Transverse colon (tissue), 4 donors: ENCODE data around the gene SERPINA1. TPM values are rescaled to one million over a fixed set of nuclear protein-coding genes. Genes with fewer than 3 reads are reported as not detected.

Experiments
- DNase-seq: peaks from one replicate; pipeline ENCODE4 v3.0.0-alpha.2; 2019
- H3K27ac ChIP-seq, 4 donors: fragments of 200-600 bp; sonication (generic); 2 replicates each; pipeline ENCODE4 v1.5.1; 2016 to 2018; ENCODE audit warnings: inconsistent platforms in 4 of 4
- H3K27me3 ChIP-seq: fragments of 200-600 bp; sonication (generic); 2 replicates; pipeline ENCODE4 v1.5.1; 2017; ENCODE audit warnings: inconsistent platforms
- H3K36me3 ChIP-seq, 4 donors: fragments of 200-600 bp; sonication (generic); 2 replicates each; pipeline ENCODE4 v1.5.1; 2017 to 2019; ENCODE audit warnings: inconsistent platforms in 4 of 4
- H3K4me1 ChIP-seq, 4 donors: fragments of 200-600 bp; sonication (generic); 2 replicates each; pipeline ENCODE4 v1.5.1; 2017 to 2020; ENCODE audit warnings: inconsistent platforms in 4 of 4
- H3K4me3 ChIP-seq, 4 donors: fragments of 200-600 bp; sonication (generic); 1 replicate in 1 of 4; 2 replicates in 3 of 4; pipeline versions ENCODE4 v1.5.1 to v1.6.1; 2017 to 2019; ENCODE audit warnings: inconsistent platforms in 4 of 4
- H3K9me3 ChIP-seq, 2 donors: fragments of 200-600 bp; sonication (generic); 2 replicates each; pipeline ENCODE4 v1.5.1; 2017 to 2019; ENCODE audit warnings: inconsistent platforms in 2 of 2
- EP300 ChIP-seq: sonication (generic); formaldehyde crosslinking; IDR thresholded peaks from one replicate; pipeline ENCODE4 v1.6.1; 2017; ENCODE audit warnings: antibody characterized with exemption, low read depth
- POLR2A ChIP-seq: fragments of 450-650 bp; IDR thresholded peaks from one replicate; pipeline ENCODE4 v1.6.1; 2016; ENCODE audit warnings: antibody characterized with exemption, mild to moderate bottlenecking, moderate library complexity
- POLR2AphosphoS5 ChIP-seq, 3 donors: sonication (generic); formaldehyde crosslinking; IDR thresholded peaks; one replicate each; pipeline ENCODE4 v1.6.1; 2016; ENCODE audit warnings: antibody characterized with exemption in 3 of 3
- WGBS, 2 donors: methylation state at CpG; one replicate each; pipeline ENCODE4 v1.1.5; 2018; ENCODE audit warnings: low coverage in 1 of 2; 5-methylcytosine and 5-hydroxymethylcytosine counted together
- in situ Hi-C, 4 donors: fragments of 200-750 bp; cut with MboI; loops; one replicate each; pipeline versions ENCODE4 v1.15.0 to v1.15.1; 2017; ENCODE audit warnings: low sequenced_read_pairs in 3 of 4, low pct_ligation_motif_present in 1 of 4, low pct_unique_long_range_greater_than_20kb in 1 of 4
- intact Hi-C: fragments of 100-400 bp; cut with DNase I; formaldehyde crosslinking; loops from one replicate; pipeline ENCODE4 v1.15.1; 2023; ENCODE audit warnings: low total_unique reads
- total RNA-seq, 4 donors: library from RNA; depleted of rRNA; stranded (reverse); fragments of >200 nt; gene quantifications; one replicate each; pipeline ENCODE4 v1.1.0, GENCODE V29; 2016
- TF ChIP-seq, protein P1 (sequence below), 5 experiments: fragments of 200-600 bp in 3 of 5; fragments of 450-650 bp in 2 of 5; sonication (generic) in 3 of 5; IDR thresholded peaks; 1 replicate in 2 of 5; 2 replicates in 3 of 5; pipeline ENCODE4 v1.5.1; 2016 to 2017; ENCODE audit warnings: antibody characterized with exemption in 5 of 5, inconsistent platforms in 3 of 5, mild to moderate bottlenecking in 2 of 5, moderate library complexity in 1 of 5

SERPINA1 gene
- total RNA-seq: 100 to 1,000 TPM in 1 of 4 donors, 10 to 100 TPM in 3; 35.2 to 107 (median 61.0) TPM

DNA sequence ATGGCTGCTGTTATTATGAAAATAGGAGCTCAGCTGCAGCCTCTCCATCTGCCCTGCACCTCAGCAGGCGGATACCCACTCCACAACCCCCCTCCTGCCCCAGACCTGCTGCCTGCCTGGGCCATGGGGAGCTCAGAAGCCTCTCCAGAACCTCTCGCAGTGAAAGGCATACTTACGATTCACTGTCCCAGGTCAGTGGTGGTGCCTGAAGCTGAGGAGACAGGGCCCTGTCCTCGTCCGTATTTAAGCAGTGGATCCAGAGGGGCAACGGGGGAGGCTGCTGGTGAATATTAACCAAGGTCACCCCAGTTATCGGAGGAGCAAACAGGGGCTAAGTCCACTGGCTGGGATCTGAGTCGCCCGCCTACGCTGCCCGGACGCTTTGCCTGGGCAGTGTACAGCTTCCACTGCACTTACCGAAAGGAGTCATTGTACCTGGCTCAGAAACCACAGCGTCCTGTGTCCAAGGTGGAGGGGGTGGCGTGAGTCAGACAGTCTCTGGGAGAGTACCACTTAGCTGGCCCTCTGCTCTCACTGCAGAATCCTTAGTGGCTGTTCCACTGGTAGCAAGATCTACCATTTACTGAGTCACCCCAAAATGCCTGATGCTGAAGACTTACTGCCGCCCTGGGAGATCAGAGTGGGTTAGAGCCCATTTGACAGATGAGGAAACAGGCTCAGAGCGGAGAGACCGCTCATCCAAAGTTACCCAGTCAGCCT, at the start of gene SERPINA1:
Gene SERPINA1, minus strand, starts transcription at position 219 of the 720 bp plus-strand sequence. CDS start 5,365 bp downstream, outside the sequence.
- H3K4me3 ChIP-seq: no peak within 1 kb of the TSS
- H3K36me3 ChIP-seq: no peaks in the 10 kb centered on the region
- intact Hi-C loops: no loop called here
- TF ChIP-seq POLR2A (no peak), EP300 (no peak), POLR2AphosphoS5 (IDR thresholded peaks at IDR 0.05) (no peak)
- TF ChIP-seq, protein P1, sequence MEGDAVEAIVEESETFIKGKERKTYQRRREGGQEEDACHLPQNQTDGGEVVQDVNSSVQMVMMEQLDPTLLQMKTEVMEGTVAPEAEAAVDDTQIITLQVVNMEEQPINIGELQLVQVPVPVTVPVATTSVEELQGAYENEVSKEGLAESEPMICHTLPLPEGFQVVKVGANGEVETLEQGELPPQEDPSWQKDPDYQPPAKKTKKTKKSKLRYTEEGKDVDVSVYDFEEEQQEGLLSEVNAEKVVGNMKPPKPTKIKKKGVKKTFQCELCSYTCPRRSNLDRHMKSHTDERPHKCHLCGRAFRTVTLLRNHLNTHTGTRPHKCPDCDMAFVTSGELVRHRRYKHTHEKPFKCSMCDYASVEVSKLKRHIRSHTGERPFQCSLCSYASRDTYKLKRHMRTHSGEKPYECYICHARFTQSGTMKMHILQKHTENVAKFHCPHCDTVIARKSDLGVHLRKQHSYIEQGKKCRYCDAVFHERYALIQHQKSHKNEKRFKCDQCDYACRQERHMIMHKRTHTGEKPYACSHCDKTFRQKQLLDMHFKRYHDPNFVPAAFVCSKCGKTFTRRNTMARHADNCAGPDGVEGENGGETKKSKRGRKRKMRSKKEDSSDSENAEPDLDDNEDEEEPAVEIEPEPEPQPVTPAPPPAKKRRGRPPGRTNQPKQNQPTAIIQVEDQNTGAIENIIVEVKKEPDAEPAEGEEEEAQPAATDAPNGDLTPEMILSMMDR (IDR thresholded peaks at IDR 0.05): no peak
- peaks cover 8 to 56% (median 23%) of the 10 kb centered on the region in 4 donors for H3K4me1 ChIP-seq
- peak within 1 kb of the TSS; percentile 13 to 73 (median 58) for H3K27ac ChIP-seq
- 89 to 100% methylated on average over 1 to 18 of the region's 18 CpGs for WGBS, 2 donors
- H3K27me3 ChIP-seq: no peaks in the 10 kb centered on the region
- DNase-seq: no peak
- no peaks in the 10 kb centered on the region for H3K9me3 ChIP-seq
- in situ Hi-C loops: no loop called here

DNA sequence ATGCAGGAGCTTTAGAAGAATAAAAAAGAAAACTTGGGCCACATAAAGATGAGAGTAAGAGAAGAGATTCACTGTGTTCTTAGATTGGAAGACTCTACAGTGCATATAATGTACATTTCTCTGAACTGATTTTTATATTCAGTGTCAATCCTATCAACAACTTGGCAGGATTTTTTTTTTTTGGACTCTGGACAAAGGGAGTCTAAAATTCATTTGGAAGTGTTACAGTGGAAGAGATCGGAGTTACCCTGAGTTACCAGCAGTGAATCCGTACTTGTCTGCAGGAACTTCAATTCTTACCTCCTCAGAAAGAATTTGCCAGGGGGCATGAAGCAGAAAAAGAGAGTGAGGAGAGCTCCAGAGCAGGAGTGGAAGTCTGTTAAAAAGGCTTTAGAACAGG, 40.2 kb upstream of the SERPINA1 start:
- Histone ChIP-seq H3K4me3 (no peak overlapping the region), H3K27ac (no peak overlapping the region), H3K27me3 (peaks cover 17% of the 10 kb centered on the region), H3K9me3 (no peaks in the 10 kb centered on the region), H3K4me1 (no peaks in the 10 kb centered on the region), H3K36me3 (no peaks in the 10 kb centered on the region)
- TF ChIP-seq POLR2A (no peak), EP300 (no peak), POLR2AphosphoS5 (IDR thresholded peaks at IDR 0.05) (no peak)
- TF ChIP-seq, protein P1 (IDR thresholded peaks at IDR 0.05): no peak
- in situ Hi-C loops (no loop called here), intact Hi-C loops (no loop called here)
- WGBS, 2 donors: 52 to 60% methylated on average over 2 of the region's 2 CpGs
- DNase-seq: no peak

GRCh38 chr14:94427016-94427613, 38.7 kb upstream of the SERPINA1 start:
- TF ChIP-seq POLR2A: no peak
- TF ChIP-seq POLR2AphosphoS5 (IDR thresholded peaks at IDR 0.05): no peak
- TF ChIP-seq, protein P1 (IDR thresholded peaks at IDR 0.05): no peak
- TF ChIP-seq EP300: no peak
- Histone ChIP-seq H3K4me3 (no peak overlapping the region), H3K27me3 (peaks cover 22% of the 10 kb centered on the region), H3K36me3 (no peaks in the 10 kb centered on the region), H3K27ac (no peak overlapping the region), H3K9me3 (no peaks in the 10 kb centered on the region), H3K4me1 (peaks cover 0 to 4% (median 0%) of the 10 kb centered on the region in 4 donors)
- in situ Hi-C loops: no loop called here
- no peak for DNase-seq
- intact Hi-C loops: no loop called here
- WGBS, 2 donors: 78 to 84% methylated on average over 9 of the region's 9 CpGs

DNA sequence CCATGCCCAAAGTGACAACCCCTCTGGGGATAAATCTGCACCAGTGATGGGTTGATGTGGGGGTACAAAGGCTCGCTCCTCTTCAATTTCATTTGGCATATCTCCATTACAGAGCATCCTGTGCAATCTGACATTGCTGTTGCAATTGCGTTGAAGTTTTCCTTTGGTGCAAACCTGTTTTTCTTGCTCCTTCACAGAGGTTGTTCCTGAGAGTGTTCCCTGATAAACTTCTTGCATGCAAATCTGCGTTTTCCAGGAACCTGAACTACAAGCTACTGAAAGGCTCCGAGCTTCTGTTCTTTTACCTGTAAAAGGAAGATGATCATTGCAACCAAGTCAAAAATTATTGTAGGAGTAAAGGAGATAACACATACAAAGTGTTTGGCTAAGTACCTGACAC, 38.1 kb upstream of the SERPINA1 start:
- Histone ChIP-seq H3K36me3 (no peaks in the 10 kb centered on the region), H3K27me3 (peaks cover 25% of the 10 kb centered on the region), H3K9me3 (no peaks in the 10 kb centered on the region), H3K4me1 (peaks cover 0 to 4% (median 0%) of the 10 kb centered on the region in 4 donors), H3K4me3 (no peak overlapping the region), H3K27ac (no peak overlapping the region)
- intact Hi-C loops: no loop called here
- no peak for DNase-seq
- in situ Hi-C loops: no loop called here
- 49 to 62% methylated on average over 2 to 4 of the region's 4 CpGs for whole genome bisulfite sequencing, 2 donors
- TF ChIP-seq POLR2A (no peak), POLR2AphosphoS5 (IDR thresholded peaks at IDR 0.05) (no peak), EP300 (no peak)
- TF ChIP-seq, protein P1 (IDR thresholded peaks at IDR 0.05): no peak
